ENCODE measurements around the gene AQP5.
A peak's percentile ranks its signal among the peaks of the same experiment; 100 is the strongest.

AQP5 gene

GRCh38 chr12:49975318-49975761 lies 13.7 kb downstream of the AQP5 start:
- CTCF ChIA-PET = no interaction called here
- no peak for DNase-seq (ENCODE audit: low spot score)
- peak overlapping the region; percentile 13 for H3K27ac ChIP-seq
- POLR2A ChIA-PET (ENCODE audit: low non-redundant PET) = no interaction called here
- TF ChIP-seq, protein P1, sequence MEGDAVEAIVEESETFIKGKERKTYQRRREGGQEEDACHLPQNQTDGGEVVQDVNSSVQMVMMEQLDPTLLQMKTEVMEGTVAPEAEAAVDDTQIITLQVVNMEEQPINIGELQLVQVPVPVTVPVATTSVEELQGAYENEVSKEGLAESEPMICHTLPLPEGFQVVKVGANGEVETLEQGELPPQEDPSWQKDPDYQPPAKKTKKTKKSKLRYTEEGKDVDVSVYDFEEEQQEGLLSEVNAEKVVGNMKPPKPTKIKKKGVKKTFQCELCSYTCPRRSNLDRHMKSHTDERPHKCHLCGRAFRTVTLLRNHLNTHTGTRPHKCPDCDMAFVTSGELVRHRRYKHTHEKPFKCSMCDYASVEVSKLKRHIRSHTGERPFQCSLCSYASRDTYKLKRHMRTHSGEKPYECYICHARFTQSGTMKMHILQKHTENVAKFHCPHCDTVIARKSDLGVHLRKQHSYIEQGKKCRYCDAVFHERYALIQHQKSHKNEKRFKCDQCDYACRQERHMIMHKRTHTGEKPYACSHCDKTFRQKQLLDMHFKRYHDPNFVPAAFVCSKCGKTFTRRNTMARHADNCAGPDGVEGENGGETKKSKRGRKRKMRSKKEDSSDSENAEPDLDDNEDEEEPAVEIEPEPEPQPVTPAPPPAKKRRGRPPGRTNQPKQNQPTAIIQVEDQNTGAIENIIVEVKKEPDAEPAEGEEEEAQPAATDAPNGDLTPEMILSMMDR (conservative IDR thresholded peaks at IDR 0.05; ENCODE audit: low read depth) = no peak

- CTCF ChIA-PET = interaction anchor here (0.9 kb wide), 1 partner anchor 9 kb away, joined by 3 read pairs; no protein-coding TSS in a partner anchor
- H3K27ac ChIP-seq = no peak overlapping the region
- POLR2A ChIA-PET (ENCODE audit: low non-redundant PET) = no interaction called here
- no peak for DNase-seq (ENCODE audit: low spot score)
- TF ChIP-seq, protein P1 (conservative IDR thresholded peaks at IDR 0.05; ENCODE audit: low read depth) = no peak
Measured at GRCh38 chr12:49976557-49976956, 14.9 kb downstream of the AQP5 start.

DNA sequence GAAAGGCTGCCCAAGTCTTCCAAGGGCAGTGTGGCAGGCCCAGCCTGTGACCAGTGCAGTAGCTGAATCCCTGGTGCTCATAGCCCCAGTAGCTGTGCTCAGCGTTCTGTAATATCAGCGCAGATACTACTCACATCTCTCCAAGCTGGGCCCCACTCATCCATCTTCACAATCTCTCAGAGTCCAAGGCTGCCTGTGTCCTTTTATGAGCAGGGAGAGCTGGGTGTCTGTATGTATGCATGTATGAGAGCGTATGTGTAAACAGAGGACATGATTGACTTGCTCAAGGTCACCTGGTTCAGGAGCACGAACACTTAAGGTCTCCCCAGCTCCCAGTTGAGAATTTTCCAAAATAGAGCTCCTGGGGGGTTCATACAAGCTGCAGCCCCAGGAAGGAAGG lies 16.5 kb downstream of the AQP5 start:
- ChIA-PET CTCF (interaction anchor here (0.6 kb wide), 1 partner anchor 11 kb away, joined by 3 read pairs; no protein-coding TSS in a partner anchor), POLR2A (ENCODE audit: low non-redundant PET) (no interaction called here)
- H3K27ac ChIP-seq = no peak overlapping the region
- DNase-seq (ENCODE audit: low spot score) = no peak
- TF ChIP-seq, protein P1 (conservative IDR thresholded peaks at IDR 0.05; ENCODE audit: low read depth) = no peak

GRCh38 chr12:49979016-49979586 lies 17.4 kb downstream of the AQP5 start:
- no peak for DNase-seq (ENCODE audit: low spot score)
- 0 out of 2 replicates have a peak overlapping the region, but pooled peaks have one; percentile 7 for H3K27ac ChIP-seq
- TF ChIP-seq, protein P1 (conservative IDR thresholded peaks at IDR 0.05; ENCODE audit: low read depth) = no peak
- ChIA-PET POLR2A (ENCODE audit: low non-redundant PET) (no interaction called here), CTCF (no interaction called here)

DNA sequence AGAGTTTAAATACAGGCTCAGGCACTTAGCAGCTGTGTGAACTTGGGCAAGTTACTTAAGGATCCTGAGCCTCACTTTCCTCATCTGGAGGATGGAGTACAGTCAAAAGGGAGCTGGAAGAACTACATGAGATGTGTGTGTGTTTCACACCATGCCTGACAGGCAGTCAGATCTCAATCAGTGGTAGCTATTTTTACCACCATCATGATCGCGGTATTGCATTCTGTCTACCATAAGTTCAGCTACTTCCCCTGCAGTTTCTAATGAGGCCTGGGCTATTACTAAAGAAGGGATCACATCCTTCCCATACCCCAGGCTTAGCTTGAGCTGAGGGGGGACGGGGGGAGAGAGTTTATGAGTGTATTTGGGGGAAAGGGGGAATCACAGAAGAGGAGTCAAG lies 18.1 kb downstream of the AQP5 start:
- no peak for DNase-seq (ENCODE audit: low spot score)
- no peak overlapping the region for H3K27ac ChIP-seq
- TF ChIP-seq, protein P1 (conservative IDR thresholded peaks at IDR 0.05; ENCODE audit: low read depth) = no peak
- ChIA-PET POLR2A (ENCODE audit: low non-redundant PET) (no interaction called here), CTCF (interaction anchor here (1.1 to 1.8 kb wide), 2 partner anchors 13 to 76 kb away, joined by 5 to 6 read pairs; no protein-coding TSS in a partner anchor)

- ChIA-PET CTCF (interaction anchor here (0.7 to 1.8 kb wide), 4 partner anchors 14 to 140 kb away, joined by 3 to 6 read pairs (median 4); no protein-coding TSS in a partner anchor), POLR2A (ENCODE audit: low non-redundant PET) (no interaction called here)
- DNase-seq (ENCODE audit: low spot score) = no peak
- TF ChIP-seq, protein P1 (conservative IDR thresholded peaks at IDR 0.05; ENCODE audit: low read depth) = no peak
- no peak overlapping the region for H3K27ac ChIP-seq
Measured at GRCh38 chr12:49980501-49981349, 19.1 kb downstream of the AQP5 start.
